K562 (cell line): ENCODE measurements around the gene DOLK. TPM values are rescaled to one million over a fixed set of nuclear protein-coding genes. Genes with fewer than 3 reads are reported as not detected.

Source experiments
- ATAC-seq: fragments of 200-7000 bp; cut with Tn5 transposase; 3 replicates; pipeline ENCODE4 v1.9.1; 2020; ENCODE audit warnings: moderate library complexity
- BruUV-seq: library from RNA; stranded (reverse); fragments of 400-500 nt; replicated peaks from 2 replicates; lab custom pipeline; 2021; lab: Mats Ljungman, UMichigan
- CTCF ChIA-PET: fragments of 300-600 bp; formaldehyde crosslinking; extraction: SDS; loops from one replicate; lab custom pipeline; 2021; ENCODE audit warnings: low intra/inter-chr PET ratio; lab: Yijun Ruan, JAX
- POLR2A ChIA-PET: fragments of 300-600, 350-650 bp; sonication (Branson Sonifier 250); formaldehyde crosslinking; extraction: SDS; loops from one replicate; lab custom pipeline; 2021; ENCODE audit warnings: antibody characterized with exemption, inconsistent platforms; lab: Yijun Ruan, JAX
- DNase-seq, 4 experiments: peaks; one replicate each; pipeline versions ENCODE4 v3.0.0 to v3.0.0-alpha.2; 2011 to 2018; ENCODE audit warnings: low spot score in 3 of 4, mixed read lengths in 3 of 4; ENCODE audit errors: extremely low read depth in 1 of 4
- FAIRE-seq: peaks from 2 replicates; lab custom pipeline; 2011; peaks lifted over from hg19 to GRCh38; lab: Jason Lieb, UNC
- H2AFZ ChIP-seq: 2 replicates; pipeline ENCODE4 v1.6.0; 2011; ENCODE audit warnings: low read depth, low read length, control low read depth, inconsistent platforms
- H3K27ac ChIP-seq: fragments of 200-600 bp; 3 replicates; pipeline ENCODE4 v1.8.0; 2011; ENCODE audit warnings: low read depth, mild to moderate bottlenecking, control low read depth, inconsistent platforms, low read length, moderate library complexity, mixed read lengths; ENCODE audit errors: extremely low read depth
- H3K27me3 ChIP-seq, 2 experiments: fragments of 300-600 bp in 1 of 2; 2 replicates in 1 of 2; 3 replicates in 1 of 2; pipeline versions ENCODE4 v1.6.0 to v1.8.0; 2011; ENCODE audit warnings: inconsistent platforms in 2 of 2, low read length in 2 of 2, mild to moderate bottlenecking in 1 of 2, mixed read lengths in 1 of 2, moderate library complexity in 1 of 2; ENCODE audit not compliant: control insufficient read depth in 2 of 2, insufficient read depth in 2 of 2
- H3K36me3 ChIP-seq: fragments of 300-600 bp; 3 replicates; pipeline ENCODE4 v1.8.0; 2011; ENCODE audit warnings: mild to moderate bottlenecking, low read length, inconsistent platforms; ENCODE audit not compliant: control insufficient read depth, insufficient read depth
- H3K4me1 ChIP-seq, 2 experiments: fragments of 200-600 bp in 1 of 2; replicated peaks in 1 of 2; 2 replicates in 1 of 2; 3 replicates in 1 of 2; pipeline versions ENCODE4 v1.5.1 to v1.8.0; 2011; ENCODE audit warnings: inconsistent platforms in 2 of 2, low read length in 2 of 2, mild to moderate bottlenecking in 1 of 2, mixed read lengths in 1 of 2, moderate library complexity in 1 of 2; ENCODE audit not compliant: control insufficient read depth in 2 of 2, insufficient read depth in 2 of 2
- H3K4me2 ChIP-seq: 2 replicates; pipeline ENCODE4 v1.6.1; 2011; ENCODE audit warnings: low read length, control low read depth, inconsistent platforms, mixed read lengths; ENCODE audit not compliant: insufficient read depth
- H3K4me3 ChIP-seq: fragments of 200-600 bp; sonication (generic), shearing (Covaris generic); 2 replicates; pipeline ENCODE4 v1.5.1; 2016; ENCODE audit warnings: control low read depth, inconsistent platforms
- H3K79me2 ChIP-seq: fragments of 200-600 bp; 3 replicates; pipeline ENCODE4 v1.8.0; 2011; ENCODE audit warnings: low read length, inconsistent platforms; ENCODE audit not compliant: control insufficient read depth, insufficient read depth
- H3K9ac ChIP-seq, 2 experiments: 2 replicates each; pipeline versions ENCODE4 v1.6.0 to v1.6.1; 2011; ENCODE audit warnings: low read depth in 2 of 2, low read length in 2 of 2, control low read depth in 1 of 2, inconsistent platforms in 1 of 2, mild to moderate bottlenecking in 1 of 2, mixed read lengths in 1 of 2; ENCODE audit not compliant: insufficient read depth in 1 of 2
- H3K9me1 ChIP-seq: one replicate; pipeline ENCODE4 v1.6.0; 2011; ENCODE audit warnings: inconsistent platforms, mild to moderate bottlenecking, low read length, moderate library complexity; ENCODE audit not compliant: control insufficient read depth, insufficient read depth
- H3K9me3 ChIP-seq: replicated peaks from 2 replicates; pipeline ENCODE4 v1.5.1; 2011; ENCODE audit warnings: low read depth, low read length, inconsistent platforms; ENCODE audit not compliant: control insufficient read depth, insufficient read depth
- H4K20me1 ChIP-seq: replicated peaks from 2 replicates; pipeline ENCODE4 v1.6.1; 2011; ENCODE audit warnings: low read length, inconsistent platforms, mixed read lengths; ENCODE audit not compliant: control insufficient read depth, insufficient read depth
- NFIC ChIP-seq: fragments of 450-650 bp; IDR thresholded peaks from 2 replicates; pipeline ENCODE4 v1.6.1; 2017; ENCODE audit warnings: mild to moderate bottlenecking, inconsistent platforms
- WGBS: fragments of 100-300 bp; shearing (Covaris generic); methylation state at CpG from one replicate; pipeline ENCODE4 v1.1.6; 2016; ENCODE audit warnings: low coverage, mixed read lengths; ENCODE audit not compliant: insufficient coverage; ENCODE audit errors: missing lambda C conversion rate; 5-methylcytosine and 5-hydroxymethylcytosine counted together
- in situ Hi-C: fragments of 300-500 bp; cut with MboI; formaldehyde crosslinking; loops from 4 replicates; pipeline ENCODE4 v1.15.0; 2018; ENCODE audit warnings: inconsistent platforms, mixed read lengths
- intact Hi-C: fragments of 100-400 bp; cut with micrococcal nuclease; formaldehyde crosslinking; loops from 2 replicates; pipeline ENCODE4 v1.14.2; 2022
- polyA plus RNA-seq, 8 experiments: library from polyadenylated mRNA; depleted of rRNA in 4 of 8; stranded (reverse) in 5 of 8; unstranded in 3 of 8; fragments of >200 nt; fragmentation: Nextera tagmentation in 2 of 8; fragmentation: Illumina TruSeq in 1 of 8; extraction: Ambion mirVana in 2 of 8; extraction: Trizol in 1 of 8; gene quantifications; 2 replicates each; pipeline versions ENCODE4 v1.2.1 to v1.2.3, GENCODE V29; 2011 to 2014; ENCODE audit warnings: inconsistent platforms in 1 of 8, missing spikeins in 1 of 8
- total RNA-seq, 7 experiments: library from RNA; depleted of rRNA in 6 of 7; stranded (reverse); fragments of >200 nt in 6 of 7; fragmentation: Illumina TruSeq in 2 of 7; extraction: Trizol in 2 of 7; gene quantifications; 2 replicates each; pipeline versions ENCODE4 v1.2.1 to v1.2.3, GENCODE V29; 2011 to 2021; ENCODE audit warnings: low replicate concordance in 1 of 7
- TF ChIP-seq, protein P1 (sequence below): sonication (generic); formaldehyde crosslinking; IDR thresholded peaks from 2 replicates; pipeline ENCODE4 v1.8.1; 2022; ENCODE audit warnings: missing genetic modification reagents
- TF ChIP-seq, protein P2 (sequence below): sonication (generic); formaldehyde crosslinking; IDR thresholded peaks from 2 replicates; pipeline ENCODE4 v1.8.0; 2022; ENCODE audit warnings: mild to moderate bottlenecking, missing genetic modification reagents

The DOLK gene
- total and polyA plus RNA-seq, 9 of the 15 experiments (the other 6 are each of a cell fraction or from before 2014, with no cell fraction given), result 2.6 to 14.2 (median 11.7) TPM

DNA sequence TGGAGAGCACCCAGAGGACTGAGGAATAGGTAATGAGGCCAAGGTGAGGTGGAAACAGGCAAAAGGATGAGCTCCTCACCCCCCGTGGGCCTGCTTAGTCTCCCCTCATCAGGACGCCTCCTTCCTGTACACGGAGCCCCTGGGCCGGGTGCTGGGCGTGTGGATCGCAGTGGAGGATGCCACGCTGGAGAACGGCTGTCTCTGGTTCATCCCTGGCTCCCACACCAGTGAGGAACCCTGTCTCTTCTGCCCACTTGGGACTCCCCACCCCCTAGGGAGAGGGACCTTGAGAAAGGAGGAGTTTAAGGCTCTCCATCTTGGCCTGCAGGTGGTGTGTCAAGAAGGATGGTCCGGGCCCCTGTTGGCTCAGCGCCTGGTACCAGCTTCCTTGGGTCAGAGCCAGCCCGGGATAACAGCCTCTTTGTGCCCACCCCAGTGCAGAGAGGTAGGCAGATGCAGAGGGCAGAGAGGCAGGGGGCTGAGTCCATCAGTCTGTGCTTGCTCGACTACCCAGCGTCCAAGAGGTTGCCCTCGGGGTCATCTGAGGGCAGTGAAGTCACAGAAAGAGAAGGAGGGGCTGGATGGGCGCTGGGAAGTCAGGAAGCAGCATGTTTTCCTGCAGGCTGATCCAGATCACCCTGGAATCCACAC, 7.0 kb downstream of the DOLK start:
- H3K4me2 ChIP-seq, result no peak overlapping the region
- peak overlapping the region in 1 of 2 experiments; percentile 14; a peak in 1 of 4 replicates for H3K9ac ChIP-seq
- H3K36me3 ChIP-seq, result peaks cover 3% of the 10 kb centered on the region; the same call in 1 of the 3 replicates
- BruUV-seq, result no TSS peak
- H4K20me1 ChIP-seq, result no peaks in the 10 kb centered on the region
- WGBS, result 62% methylated on average over 15 of the region's 15 CpGs
- FAIRE-seq (no peak), ATAC-seq (no peak), DNase-seq (no peak)
- H3K4me3 ChIP-seq, result no peak overlapping the region
- intact Hi-C loops (no loop called here), in situ Hi-C loops (no loop called here)
- no peak overlapping the region for H2AFZ ChIP-seq
- CTCF ChIA-PET, result no interaction called here
- TF ChIP-seq, protein P1, sequence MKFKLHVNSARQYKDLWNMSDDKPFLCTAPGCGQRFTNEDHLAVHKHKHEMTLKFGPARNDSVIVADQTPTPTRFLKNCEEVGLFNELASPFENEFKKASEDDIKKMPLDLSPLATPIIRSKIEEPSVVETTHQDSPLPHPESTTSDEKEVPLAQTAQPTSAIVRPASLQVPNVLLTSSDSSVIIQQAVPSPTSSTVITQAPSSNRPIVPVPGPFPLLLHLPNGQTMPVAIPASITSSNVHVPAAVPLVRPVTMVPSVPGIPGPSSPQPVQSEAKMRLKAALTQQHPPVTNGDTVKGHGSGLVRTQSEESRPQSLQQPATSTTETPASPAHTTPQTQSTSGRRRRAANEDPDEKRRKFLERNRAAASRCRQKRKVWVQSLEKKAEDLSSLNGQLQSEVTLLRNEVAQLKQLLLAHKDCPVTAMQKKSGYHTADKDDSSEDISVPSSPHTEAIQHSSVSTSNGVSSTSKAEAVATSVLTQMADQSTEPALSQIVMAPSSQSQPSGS, result no peak
- peak; percentile 17; the same call in 1 of the 2 replicates for TF ChIP-seq NFIC
- TF ChIP-seq, protein P2, sequence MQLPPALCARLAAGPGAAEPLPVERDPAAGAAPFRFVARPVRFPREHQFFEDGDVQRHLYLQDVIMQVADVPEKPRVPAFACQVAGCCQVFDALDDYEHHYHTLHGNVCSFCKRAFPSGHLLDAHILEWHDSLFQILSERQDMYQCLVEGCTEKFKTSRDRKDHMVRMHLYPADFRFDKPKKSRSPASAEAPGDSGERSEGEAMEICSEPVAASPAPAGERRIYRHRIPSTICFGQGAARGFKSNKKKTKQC (CRISPR knock-in tag), result no peak
- peaks cover 2% of the 10 kb centered on the region for H3K9me1 ChIP-seq
- peaks cover under 1% of the 10 kb centered on the region; the same call in 2 of the 3 replicates for H3K79me2 ChIP-seq
- POLR2A ChIA-PET, result no interaction called here
- no peak overlapping the region for H3K27ac ChIP-seq
- H3K27me3 ChIP-seq, result no peaks in the 10 kb centered on the region
- H3K9me3 ChIP-seq, result no peaks in the 10 kb centered on the region
- peaks cover 17 to 31% of the 10 kb centered on the region in 2 experiments for H3K4me1 ChIP-seq
